Nephron (organoid): ENCODE data around the gene SIRT1.

Source experiments
- H3K27ac Mint-ChIP-seq, 3 experiments: 2 replicates each; pipeline ENCODE4 v1.8.0; 2020; ENCODE audit warnings: mixed read lengths in 3 of 3, mild to moderate bottlenecking in 2 of 3, moderate library complexity in 1 of 3
- H3K27me3 Mint-ChIP-seq: 2 replicates; pipeline ENCODE4 v1.8.0; 2021; ENCODE audit warnings: low read depth, mild to moderate bottlenecking, moderate library complexity, mixed read lengths
- H3K36me3 Mint-ChIP-seq: 2 replicates; pipeline ENCODE4 v1.8.0; 2020; ENCODE audit warnings: low read depth, mixed read lengths
- H3K4me1 Mint-ChIP-seq: 2 replicates; pipeline ENCODE4 v1.8.0; 2020; ENCODE audit warnings: mixed read lengths
- H3K4me3 Mint-ChIP-seq, 3 experiments: 2 replicates each; pipeline ENCODE4 v1.8.0; 2020; ENCODE audit warnings: mild to moderate bottlenecking in 3 of 3, mixed read lengths in 3 of 3, moderate library complexity in 2 of 3
- H3K9me3 Mint-ChIP-seq: 2 replicates; pipeline ENCODE4 v1.8.0; 2020; ENCODE audit warnings: mixed read lengths
- CTCF ChIP-seq, 3 experiments: fragments of 200-600 bp; sonication (generic); IDR thresholded peaks; one replicate each; pipeline ENCODE4 v1.5.0; 2021; ENCODE audit warnings: antibody characterized with exemption in 3 of 3; ENCODE audit not compliant: unreplicated experiment in 3 of 3

The SIRT1 gene

DNA sequence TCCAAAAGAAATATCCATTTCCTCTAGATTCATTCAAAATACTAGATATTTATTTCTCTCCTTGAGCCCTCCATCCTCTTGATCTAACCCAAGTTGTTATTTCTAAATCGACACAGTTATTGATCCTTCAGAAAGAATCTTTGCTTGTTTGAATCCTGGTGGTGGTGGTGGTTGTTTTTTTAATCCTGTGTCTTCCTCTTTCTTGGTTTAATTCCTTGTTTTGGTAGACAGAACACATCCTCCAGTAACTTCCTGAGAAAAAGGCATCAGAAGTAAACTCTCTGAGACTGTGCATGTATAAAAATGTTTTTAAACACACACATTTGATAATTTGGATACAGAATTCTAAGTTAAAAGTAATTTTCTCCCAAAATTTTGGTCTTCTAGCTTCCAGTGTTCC is 49.9 kb downstream of the SIRT1 start:
- peaks cover 50% of the 10 kb centered on the region for H3K36me3 Mint-ChIP-seq
- TF ChIP-seq CTCF (IDR thresholded peaks at IDR 0.05; ENCODE audit: unreplicated experiment in 3 of 3) = no peak
- no peaks in the 10 kb centered on the region for H3K27me3 Mint-ChIP-seq
- no peaks in the 10 kb centered on the region for H3K9me3 Mint-ChIP-seq
- no peak overlapping the region for H3K27ac Mint-ChIP-seq
- no peaks in the 10 kb centered on the region for H3K4me1 Mint-ChIP-seq
- no peak overlapping the region for H3K4me3 Mint-ChIP-seq

GRCh38 chr10:67935223-67935622 is 50.8 kb downstream of the SIRT1 start:
- Mint-ChIP-seq H3K9me3 (no peaks in the 10 kb centered on the region), H3K27ac (no peak overlapping the region), H3K4me3 (no peak overlapping the region), H3K36me3 (peaks cover 49% of the 10 kb centered on the region), H3K27me3 (no peaks in the 10 kb centered on the region), H3K4me1 (no peaks in the 10 kb centered on the region)
- TF ChIP-seq CTCF (IDR thresholded peaks at IDR 0.05; ENCODE audit: unreplicated experiment in 3 of 3) = no peak

DNA sequence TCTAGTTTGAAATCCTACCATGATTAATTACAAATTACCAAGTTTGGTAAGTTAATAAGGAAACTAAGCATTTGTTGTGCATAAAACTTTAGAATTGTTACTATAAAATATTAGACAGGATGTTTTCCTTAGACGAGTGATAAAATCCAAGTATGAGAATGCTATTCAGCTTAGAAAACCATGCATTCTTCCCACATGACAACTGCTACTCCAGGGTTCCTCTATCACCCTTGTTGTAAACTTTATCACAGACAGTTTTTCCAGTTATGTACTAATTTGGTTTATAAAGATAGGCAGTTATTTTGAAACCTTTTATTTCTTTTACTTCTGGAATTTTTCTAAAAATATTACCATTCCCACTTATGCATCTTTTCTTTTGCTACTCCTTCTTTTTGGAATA is 52.0 kb downstream of the SIRT1 start:
- Mint-ChIP-seq H3K27ac (no peak overlapping the region), H3K4me1 (no peaks in the 10 kb centered on the region), H3K4me3 (no peak overlapping the region), H3K27me3 (no peaks in the 10 kb centered on the region), H3K36me3 (peaks cover 41% of the 10 kb centered on the region), H3K9me3 (no peaks in the 10 kb centered on the region)
- no peak for TF ChIP-seq CTCF (IDR thresholded peaks at IDR 0.05; ENCODE audit: unreplicated experiment in 3 of 3)

DNA sequence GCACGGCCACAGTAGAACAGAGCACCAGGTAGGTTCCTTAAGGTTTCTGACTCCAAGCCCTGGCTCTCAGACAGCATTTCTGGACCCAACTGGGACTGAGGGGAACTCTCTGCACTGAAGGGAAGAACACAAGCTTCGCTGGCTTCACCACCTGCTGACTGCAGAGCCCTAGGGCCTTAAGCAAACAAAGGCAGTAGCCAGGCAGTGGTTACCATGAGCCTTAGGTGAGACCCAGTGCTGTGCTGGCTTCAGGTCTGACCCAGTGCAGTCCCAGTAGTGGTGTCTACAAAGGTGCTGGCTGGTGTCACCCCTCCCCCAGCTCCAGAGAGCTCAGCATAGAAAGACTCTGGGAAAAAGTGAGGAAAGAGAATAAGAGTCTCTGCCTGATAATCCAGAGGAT is 59.5 kb downstream of the SIRT1 start:
- Mint-ChIP-seq H3K4me3 (no peak overlapping the region), H3K9me3 (peaks cover 19% of the 10 kb centered on the region), H3K36me3 (peaks cover 63% of the 10 kb centered on the region), H3K27me3 (no peaks in the 10 kb centered on the region), H3K27ac (no peak overlapping the region), H3K4me1 (no peaks in the 10 kb centered on the region)
- no peak for TF ChIP-seq CTCF (IDR thresholded peaks at IDR 0.05; ENCODE audit: unreplicated experiment in 3 of 3)

- Mint-ChIP-seq H3K4me3 (no peak overlapping the region), H3K4me1 (no peaks in the 10 kb centered on the region), H3K36me3 (peaks cover 38% of the 10 kb centered on the region), H3K27ac (no peak overlapping the region), H3K27me3 (no peaks in the 10 kb centered on the region), H3K9me3 (no peaks in the 10 kb centered on the region)
- no peak for TF ChIP-seq CTCF (IDR thresholded peaks at IDR 0.05; ENCODE audit: unreplicated experiment in 3 of 3)
Measured at GRCh38 chr10:67955614-67956013, 71.2 kb downstream of the SIRT1 start.

- no peak for TF ChIP-seq CTCF (IDR thresholded peaks at IDR 0.05; ENCODE audit: unreplicated experiment in 3 of 3)
- H3K27me3 Mint-ChIP-seq = no peaks in the 10 kb centered on the region
- no peak overlapping the region for H3K27ac Mint-ChIP-seq
- no peaks in the 10 kb centered on the region for H3K9me3 Mint-ChIP-seq
- H3K36me3 Mint-ChIP-seq = peaks cover 31% of the 10 kb centered on the region
- no peaks in the 10 kb centered on the region for H3K4me1 Mint-ChIP-seq
- H3K4me3 Mint-ChIP-seq = no peak overlapping the region
Measured at GRCh38 chr10:67959839-67960476, 75.5 kb downstream of the SIRT1 start.
